ENCODE results near the gene MEGF11.
"Not testable (repeated sequence)": the region's sequence is repeated elsewhere in the genome, so short reads cannot be mapped to it uniquely, and the experiment has no call there.

MEGF11 gene

DNA sequence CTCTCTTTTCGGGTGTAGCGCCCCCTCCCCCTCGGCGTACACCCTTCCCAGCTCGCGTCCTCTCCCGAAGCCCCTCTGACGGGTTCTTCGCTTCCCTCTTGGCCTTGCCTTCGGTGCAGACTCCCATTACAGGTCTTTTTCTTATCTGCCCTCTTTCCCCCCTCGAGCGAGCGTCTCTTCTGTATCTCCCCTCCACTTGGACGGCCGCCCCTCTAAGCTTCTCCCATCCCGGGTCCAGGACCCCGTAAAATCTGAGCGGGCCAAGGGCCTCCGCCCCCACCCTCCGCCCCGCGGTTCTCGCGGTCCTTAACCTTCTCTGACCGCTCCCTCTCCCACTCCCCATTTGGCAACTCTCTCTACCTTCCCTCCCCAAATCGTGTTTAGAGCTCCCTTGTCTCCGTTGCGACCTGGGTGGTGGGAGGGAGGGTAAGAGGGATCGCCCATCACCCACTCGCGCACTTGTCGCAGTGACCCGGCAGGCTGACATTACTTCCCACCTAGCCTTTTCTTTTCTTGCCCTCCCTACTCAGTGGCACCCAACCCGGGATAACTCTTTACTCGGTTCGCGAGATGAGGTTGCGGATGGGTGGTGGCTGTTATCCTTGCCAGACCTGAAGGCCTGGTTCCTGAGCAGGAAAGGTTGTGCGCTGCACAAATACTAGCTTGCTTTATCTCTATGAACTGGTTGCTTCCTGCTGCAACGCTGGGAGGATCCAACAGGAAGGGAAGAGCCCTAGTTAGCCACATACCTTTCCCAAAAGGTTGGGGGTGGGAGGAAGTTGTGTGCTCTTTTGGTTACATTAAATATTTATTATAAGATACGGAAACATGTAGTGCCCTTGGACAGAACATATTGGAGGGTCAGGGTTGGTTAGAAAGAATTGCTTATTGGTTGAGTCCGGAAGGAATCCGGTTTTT lies 383.3 kb downstream of the MEGF11 start:
- DNase-seq = peak; percentile 8

DNA sequence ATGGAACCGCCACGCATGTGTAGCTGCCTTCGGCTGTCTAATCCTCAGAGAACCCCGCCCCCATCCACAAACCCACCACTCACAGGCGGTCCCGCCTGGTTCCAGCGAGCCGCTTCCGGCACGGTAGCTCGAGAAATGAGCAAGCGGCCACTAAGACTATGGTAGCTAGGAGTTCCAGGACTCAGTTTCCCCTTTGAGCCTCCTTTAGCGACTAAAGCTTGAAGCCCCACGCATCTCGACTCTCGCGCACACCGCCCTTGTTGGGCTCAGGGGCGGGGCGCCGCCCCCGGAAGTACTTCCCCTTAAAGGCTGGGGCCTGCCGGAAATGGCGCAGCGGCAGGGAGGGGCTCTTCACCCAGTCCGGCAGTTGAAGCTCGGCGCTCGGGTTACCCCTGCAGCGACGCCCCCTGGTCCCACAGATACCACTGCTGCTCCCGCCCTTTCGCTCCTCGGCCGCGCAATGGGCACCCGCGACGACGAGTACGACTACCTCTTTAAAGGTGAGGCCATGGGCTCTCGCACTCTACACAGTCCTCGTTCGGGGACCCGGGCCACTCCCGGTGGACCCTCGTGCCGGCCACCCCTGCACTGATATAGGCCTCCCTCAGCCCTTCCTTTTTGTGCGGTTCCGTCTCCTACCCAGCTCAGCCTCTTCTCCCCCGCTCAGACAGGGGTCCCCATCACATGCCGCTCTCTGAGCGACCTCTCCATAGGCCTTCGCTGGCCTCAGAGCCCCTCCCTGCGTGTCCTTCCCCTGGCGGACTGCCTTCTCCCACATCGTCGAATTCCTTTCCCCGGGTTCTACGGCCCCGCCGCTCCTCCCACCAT lies 384.2 kb downstream of the MEGF11 start, which contains the start of gene RAB11A:
Gene RAB11A, plus strand, starts transcription at position 366 of the 828 bp plus-strand sequence. Its CDS starts 95 bp downstream, at position 461.
- peak; percentile 71 for DNase-seq

DNA sequence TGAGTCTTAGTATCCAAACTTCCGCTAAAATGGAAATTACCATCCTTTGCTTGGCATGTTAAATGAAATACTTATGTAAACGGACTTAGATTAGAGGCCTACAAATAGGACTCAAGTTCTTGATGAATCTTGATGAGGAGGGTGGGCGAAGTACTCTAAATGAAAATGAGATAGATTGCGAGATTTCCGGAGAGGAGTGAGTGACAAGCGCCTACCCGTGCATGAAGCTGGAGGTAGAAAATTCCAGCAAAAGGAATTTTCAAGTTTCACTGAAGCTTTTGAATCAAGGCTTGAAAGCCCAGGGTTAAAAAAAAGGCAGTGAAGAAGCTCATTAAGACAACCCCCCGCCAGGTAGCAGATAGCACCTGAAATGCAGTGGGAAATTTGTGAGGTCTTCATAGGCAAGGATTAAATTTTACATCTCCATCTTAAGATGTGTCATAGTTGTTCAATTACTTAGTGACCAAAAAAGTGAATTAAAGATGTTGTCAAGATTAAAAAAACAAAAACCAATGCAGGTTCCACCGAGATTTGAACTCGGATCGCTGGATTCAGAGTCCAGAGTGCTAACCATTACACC lies 384.9 kb downstream of the MEGF11 start:
- DNase-seq = no peak

DNA sequence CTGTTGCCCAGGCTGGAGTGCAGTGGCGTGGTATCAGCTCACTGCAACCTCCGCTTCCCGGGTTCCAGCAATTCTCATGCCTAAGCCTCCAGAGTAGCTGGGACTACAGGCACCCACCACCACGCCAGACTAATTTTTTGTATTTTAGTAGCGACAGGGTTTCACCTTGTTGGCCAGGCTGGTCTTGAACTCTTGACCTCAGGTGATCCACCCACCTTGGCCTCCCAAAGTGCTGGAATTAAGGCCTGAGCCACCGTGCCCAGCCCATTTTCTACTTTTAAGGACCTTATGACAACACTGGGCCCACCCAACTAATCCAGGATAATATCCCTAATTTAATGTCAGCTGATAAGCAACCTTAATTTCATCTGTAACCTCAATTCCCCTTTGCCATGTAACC lies 385.6 kb downstream of the MEGF11 start:
- DNase-seq = not testable (repeated sequence)

DNA sequence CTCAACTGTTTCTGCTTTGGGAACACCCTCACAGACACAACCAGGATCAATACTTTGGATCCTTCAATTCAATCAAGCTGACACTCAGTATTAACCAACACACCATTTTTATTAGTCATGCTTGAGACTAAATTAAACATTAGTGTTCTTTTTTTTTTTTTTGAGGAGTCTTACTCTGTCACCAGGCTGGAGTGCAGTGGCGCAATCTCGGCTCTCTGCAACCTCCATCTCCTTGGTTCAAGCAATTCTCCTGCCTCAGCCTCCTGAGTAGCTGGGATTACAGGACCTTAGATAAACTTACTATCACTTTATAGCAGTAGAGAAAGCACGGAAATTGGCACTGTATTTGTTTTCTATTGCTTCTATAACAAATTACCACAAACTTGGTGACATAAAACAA lies 386.3 kb downstream of the MEGF11 start:
- DNase-seq = no peak

DNA sequence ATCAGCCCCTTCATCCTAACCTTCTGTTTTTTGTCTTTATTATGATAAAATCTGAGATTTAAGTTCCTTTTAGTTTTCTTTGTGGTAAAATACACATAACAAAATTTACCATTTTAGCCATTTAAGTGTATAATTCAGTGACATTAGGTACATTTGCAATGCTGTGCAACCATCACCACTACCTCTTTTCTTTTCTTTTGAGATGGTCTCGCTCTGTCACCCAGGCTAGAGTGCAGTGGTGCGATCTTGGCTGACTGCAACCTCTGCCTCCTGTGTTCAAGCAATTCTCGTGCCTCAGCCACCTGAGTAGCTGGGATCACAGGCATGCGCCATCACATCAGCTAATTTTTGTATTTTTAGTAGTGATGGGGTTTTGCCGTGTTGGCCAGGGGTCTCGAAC lies 390.4 kb downstream of the MEGF11 start:
- no peak for DNase-seq

DNA sequence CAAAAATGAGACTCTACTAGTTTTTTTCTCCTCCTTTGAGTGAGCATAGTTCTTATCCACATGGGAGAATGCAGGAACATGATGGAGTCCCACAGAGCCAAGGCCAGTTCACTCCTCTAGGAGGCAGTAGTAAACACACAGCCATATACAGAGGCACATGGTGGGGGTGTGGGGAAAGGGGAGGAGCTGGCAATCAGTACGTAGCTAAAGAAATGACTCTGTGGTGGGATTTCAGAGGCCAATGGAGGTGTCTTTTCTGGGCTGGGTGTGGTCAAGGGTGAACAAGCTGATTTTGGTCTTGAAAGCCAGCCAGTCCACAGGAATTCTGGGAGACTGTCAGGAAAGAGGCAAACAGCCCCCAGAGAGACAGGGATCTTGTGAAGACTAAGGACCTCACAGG lies 390.9 kb downstream of the MEGF11 start:
- DNase-seq = no peak

DNA sequence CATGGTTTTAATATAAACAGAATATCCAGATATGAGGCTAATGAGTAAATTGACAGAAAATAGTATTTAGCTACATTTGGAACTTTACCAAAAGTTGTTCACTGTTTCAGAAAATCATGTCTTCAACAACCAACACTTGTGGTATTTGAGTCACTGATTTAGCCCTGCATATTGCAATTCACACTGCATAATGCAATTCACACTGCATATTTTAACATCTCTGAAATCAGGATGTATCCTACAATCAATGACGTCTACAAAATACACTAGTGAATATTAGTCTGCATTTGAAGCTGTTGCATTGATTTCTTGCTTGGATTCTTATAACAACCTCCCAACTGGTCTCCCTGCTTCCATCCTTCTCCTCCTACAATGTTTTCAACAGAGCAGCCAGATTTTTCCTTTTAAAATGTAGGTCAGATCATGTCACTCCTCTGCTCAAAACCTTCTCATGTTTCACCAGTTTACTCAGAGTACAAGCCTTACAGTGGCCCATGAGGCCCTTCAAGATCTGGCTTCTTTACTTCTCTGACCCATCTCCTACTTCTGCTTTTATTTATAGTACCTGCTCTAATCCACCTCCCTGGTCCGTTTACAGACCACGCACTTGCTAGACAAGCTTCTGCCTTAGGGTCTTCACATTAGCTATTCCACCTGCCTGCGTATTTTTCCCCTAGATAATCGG lies 395.7 kb downstream of the MEGF11 start:
- DNase-seq = no peak

DNA sequence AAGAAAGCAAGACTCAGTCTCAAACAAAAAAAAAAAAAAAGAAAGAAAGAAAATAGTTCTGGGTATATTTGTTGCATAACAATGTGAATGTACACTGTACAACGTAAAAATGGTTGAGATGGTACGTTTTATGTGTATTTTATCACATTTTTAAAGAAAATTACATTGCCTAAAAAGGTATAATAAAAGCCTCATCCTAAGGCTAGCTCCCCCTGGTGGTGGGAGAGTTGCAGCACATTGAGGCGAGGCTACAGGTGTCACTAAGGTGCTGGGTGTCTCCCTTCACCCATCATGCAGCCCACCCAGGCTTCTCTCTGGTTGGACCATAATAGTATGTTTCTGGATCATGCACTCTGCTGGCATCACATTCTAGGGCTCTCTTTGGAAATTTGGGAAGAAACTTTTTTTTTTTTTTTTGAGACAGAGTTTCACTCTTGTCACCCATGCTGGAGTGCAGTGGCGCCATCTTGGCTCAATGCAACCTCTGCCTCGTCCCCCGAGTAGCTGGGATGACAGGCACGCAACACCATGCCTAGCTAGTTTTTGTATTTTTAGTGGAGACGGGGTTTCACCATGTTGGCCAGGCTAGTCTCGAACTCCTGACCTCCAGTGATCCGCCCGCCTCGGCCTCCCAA lies 396.6 kb downstream of the MEGF11 start:
- no peak for DNase-seq

DNA sequence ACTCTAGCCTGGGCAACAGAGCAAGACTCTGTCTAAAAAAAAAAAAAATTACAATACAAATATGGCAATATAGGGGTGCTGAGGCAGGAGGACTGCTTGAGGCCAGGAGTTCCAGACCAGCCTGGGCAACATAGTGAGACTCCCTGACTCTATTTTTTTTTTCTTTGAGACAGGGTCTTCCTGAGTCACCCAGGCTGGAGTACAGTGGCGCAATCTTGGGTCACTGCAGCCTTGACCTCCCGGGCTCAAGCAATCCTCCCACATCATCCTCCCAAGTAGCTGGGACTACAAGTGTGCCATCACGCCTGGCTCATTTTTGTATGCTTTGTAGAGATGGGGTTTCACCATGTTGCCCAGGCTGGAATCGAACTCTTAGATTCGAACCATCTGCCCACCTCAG lies 401.6 kb downstream of the MEGF11 start:
- DNase-seq = no peak

DNA sequence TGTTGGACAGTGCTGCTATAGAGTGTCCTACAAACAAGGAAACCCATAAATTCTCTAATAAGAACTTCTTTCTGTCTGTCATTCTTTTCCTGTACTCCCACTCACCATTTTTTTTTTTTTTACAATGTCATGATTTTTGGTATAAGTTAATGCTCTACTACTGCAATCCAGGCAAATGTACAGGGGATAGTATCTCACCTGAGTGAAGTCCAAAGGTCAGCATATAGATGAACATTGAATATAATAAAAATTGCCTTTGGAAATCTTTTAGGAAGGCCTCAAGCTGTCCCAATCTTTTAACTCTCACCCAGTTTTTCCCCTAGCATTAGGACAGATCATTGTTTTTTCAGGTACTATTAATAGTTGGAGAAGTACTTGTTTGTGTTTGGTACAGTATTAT lies 405.6 kb downstream of the MEGF11 start:
- DNase-seq = no peak

DNA sequence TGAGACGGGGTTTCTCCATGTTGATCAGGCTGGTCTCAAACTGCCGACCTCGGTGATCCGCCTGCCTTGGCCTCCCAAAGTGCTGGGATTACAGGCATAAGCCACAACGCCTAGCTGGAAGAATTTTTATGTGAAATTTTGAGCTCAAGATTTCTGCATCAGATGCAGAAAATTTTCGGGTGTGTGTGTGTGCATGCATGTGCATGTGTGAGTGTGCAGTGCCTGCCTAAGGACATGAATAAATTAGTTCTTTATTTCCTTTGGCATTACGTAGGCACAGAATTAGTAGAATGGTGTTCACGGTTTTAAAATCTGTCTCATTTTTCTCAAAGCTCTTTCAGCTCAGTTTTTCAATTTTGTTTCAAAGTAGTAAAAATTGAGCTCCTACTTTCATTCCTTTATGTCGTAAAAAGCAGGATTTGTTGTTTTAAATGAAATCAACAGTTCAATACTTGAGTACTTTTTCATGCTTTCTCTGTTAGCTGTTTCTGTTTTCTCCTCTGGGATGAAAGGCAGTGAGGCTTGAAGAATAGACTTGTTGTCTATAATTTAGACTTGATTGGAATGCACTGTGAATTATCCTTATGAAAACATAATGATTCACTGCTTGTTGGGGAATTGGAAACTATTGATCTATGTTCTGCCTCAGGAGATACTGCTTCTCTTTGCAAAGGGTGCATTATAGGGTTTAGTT lies 407.6 kb downstream of the MEGF11 start:
- DNase-seq = no peak
